ENCODE results near the gene C11orf86.

DNA sequence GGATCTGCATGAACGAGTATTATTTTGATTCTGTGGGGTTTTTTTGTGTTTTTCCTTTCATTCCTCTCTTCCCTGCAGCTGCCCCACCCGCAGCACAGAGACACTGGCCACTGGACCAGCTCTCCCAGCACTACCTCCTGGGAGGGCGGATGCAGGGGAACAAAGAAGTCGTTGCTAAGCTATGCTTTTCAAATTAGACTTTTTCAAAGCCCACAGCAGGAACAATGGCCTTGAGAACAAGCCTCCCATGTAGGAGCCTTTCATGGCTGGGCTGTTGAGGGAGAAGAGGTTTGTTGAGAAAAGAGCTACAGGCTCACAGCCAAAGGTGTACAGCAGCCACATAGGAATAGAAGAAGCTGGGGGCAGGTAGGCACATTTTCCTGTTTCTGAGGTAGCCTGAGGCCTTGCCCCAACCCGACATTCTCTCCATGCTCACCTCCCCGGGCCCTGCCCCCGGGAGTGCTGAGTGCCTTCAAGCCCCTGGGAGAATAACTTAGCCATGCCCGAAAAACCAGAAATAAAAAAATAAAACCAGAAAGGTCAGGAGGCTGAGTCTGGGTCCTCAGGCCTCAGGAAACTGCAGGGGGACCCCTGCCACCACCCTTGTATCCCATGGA is 27.3 kb downstream of the C11orf86 start:
- no peak for TF ChIP-seq POLR2AphosphoS5 (IDR thresholded peaks at IDR 0.05)
- TF ChIP-seq CTCF (IDR thresholded peaks at IDR 0.05) = no peak
- no peak for TF ChIP-seq EP300 (IDR thresholded peaks at IDR 0.05; ENCODE audit: low read depth)

Data from transverse colon (tissue), 4 donors.